GM18907 (cell line): ENCODE results near the gene CDH23.

Experiments
- ATAC-seq: cut with Tn5 transposase; IDR thresholded peaks from one replicate; pipeline ENCODE4 v1.9.1; 2021; ENCODE audit warnings: mild to moderate bottlenecking, moderate library complexity; ENCODE audit not compliant: unreplicated experiment

CDH23 gene

DNA sequence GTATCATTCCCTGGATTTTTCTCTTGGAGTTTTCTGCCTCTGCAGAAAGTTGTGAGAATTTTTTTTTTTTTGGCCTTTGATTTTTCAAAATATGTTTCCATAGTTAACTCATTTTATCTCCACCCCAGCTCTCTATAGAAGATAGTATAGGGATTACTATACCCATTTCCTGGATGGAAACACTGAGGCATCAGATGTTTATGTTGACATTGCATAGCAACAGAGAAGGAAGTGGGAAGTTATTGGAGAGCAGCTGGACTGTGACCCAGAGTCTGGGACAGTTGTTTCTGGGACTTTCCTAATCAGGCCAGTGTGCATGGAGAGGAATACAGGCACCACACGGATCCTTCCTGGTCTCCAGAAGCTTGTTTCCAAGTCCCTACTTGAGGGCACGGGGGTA, 158.0 kb downstream of the CDH23 start:
- ATAC-seq, result no peak

- ATAC-seq, result no peak
Observed at GRCh38 chr10:71555087-71555723, 158.5 kb downstream of the CDH23 start.

GRCh38 chr10:71555724-71556119, 159.0 kb downstream of the CDH23 start:
- no peak for ATAC-seq

- no peak for ATAC-seq
Observed at GRCh38 chr10:71558991-71559390, 162.3 kb downstream of the CDH23 start.

DNA sequence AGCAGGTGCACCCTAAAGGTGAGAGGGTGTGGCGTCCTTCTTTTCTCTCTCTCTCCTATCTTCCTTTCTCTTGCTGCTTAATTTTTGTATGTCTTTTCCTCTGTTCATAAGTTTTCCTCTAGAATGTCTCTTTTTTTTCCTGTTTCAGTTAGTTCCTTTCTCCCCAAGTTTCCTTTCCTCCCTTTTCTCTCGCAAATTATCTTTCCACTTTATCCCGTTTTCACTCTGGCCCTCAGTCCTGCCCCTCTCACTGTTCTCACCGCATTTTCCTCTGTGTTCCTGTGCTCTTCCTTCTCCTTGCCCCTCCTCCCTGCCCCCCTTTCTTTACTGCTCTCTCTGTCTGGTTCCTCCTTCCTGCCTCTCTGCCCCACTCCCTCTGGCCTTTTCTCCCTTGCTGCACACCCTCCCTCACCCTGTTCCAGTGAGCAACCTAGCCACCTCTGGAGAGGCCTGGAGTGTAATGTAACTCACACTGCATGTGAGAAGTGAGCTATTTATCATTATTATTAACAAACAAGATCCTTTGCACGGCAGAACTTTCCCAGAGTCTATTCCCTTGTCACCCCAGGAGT, 164.4 kb downstream of the CDH23 start:
- no peak for ATAC-seq

GRCh38 chr10:71562181-71562580, 165.5 kb downstream of the CDH23 start:
- ATAC-seq, result no peak

DNA sequence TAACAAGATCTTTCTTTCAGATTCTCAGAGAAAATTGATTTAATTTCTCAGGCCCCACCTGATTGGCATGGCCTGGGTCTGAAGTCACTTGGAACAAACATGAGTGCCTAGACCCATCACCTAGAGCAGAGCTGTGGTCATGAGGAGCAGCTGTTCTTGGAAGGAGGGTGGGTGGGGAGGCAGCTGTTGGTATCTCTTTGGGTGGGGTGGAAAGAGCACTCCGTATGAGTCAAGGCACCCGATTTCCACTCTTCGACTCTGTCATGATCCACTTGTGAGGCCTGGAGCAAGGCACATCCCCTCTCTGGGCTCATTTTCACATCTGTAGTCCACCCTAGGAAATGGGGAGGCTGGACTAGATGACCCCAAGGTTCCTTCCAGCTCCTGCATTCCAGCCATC, 166.2 kb downstream of the CDH23 start:
- ATAC-seq, result no peak

DNA sequence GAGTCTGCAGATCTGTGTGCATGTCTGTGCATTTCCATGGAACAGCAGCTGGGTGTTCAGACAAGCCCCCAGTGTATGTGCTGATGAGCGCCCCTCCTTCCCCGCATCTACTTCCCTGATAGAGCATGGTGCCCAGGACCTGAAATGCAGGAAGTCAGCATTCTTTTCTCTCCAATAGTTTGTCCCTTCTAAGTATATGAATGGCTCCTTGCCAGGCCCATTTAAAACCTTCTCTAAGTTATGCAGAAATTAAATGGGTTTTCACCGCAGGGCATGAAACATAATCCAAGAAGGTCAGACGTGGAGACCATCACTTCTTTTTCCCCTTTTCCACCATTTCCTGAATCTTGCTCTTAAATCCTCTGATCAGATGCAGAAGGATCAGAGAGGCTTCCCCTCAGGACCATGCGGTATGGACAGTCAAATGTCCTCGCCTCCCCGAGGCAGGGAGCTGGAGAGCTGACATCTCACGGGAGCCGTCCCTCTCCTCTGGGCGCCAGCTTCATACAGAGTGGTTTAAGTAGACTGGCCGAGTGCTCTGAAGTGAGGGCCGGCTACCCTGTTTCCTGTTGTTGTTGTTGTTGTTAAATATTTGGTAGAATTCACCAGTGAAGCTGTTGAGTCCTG, 167.6 kb downstream of the CDH23 start:
- ATAC-seq, result no peak

DNA sequence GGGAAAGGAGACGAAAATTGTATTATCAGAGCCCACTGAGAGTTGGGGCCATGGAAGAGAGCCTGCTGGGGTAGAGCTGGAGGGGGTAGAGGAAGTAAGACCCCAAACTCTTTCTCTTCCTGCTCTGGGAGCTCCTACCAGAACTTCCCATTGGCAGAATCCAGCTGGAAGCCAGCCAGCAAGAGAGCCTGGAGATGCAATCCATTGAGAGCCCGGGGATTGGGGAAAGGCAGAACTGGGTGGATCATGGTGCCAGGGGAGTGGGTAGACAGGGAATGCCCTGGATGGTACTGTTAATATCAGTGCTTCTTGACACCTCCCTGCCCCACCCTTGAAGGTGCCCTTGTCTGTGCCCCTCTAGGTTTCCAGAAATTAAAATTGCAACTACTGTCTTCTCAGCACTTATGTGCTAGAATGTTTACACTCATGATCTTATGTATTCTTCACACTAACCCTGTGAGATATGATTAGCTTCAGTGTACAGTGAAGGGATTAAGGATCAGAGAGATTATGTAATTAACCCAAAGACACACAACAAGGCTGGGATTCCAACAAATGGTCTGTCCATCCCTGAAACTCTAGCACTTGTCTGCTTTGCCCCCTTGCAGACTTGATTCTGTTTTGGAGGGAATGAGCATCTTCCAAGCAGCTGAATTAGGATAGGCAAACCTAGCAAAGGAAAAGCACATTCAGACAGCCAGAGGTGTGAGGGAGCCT, 168.7 kb downstream of the CDH23 start:
- ATAC-seq, result no peak

GRCh38 chr10:71567006-71567405, 170.3 kb downstream of the CDH23 start:
- ATAC-seq, result no peak

DNA sequence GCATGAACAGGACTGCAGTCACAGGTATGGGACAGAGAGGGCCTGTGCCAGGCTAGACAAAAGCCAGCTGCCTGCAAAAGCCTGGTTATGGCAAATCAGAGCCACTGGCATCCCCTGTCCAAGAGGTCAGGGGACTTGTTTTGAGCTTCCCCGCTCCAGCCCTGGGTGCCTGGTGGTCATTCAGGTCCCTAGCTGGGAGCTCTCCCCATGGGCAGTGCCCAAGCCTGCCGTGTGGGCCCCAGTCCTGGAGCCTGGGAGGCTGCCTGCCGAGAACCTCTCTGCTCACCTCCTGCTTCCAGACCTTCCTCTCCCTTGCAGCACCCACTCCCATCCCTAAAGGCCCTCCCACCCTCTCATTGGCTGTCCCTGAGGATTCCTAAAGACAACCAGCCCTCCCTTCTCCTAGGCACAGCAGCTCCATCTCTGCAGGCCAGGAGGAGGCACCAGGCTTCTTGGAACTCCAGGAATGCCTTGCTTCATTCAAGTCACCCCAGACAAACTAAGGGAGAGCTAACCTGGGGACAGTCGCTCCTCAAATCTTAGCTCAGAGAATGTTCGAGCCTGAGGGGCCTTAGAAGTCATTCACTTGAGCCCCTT, 172.3 kb downstream of the CDH23 start:
- ATAC-seq, result no peak

- ATAC-seq, result no peak
Observed at GRCh38 chr10:71569775-71570588, 173.3 kb downstream of the CDH23 start.

DNA sequence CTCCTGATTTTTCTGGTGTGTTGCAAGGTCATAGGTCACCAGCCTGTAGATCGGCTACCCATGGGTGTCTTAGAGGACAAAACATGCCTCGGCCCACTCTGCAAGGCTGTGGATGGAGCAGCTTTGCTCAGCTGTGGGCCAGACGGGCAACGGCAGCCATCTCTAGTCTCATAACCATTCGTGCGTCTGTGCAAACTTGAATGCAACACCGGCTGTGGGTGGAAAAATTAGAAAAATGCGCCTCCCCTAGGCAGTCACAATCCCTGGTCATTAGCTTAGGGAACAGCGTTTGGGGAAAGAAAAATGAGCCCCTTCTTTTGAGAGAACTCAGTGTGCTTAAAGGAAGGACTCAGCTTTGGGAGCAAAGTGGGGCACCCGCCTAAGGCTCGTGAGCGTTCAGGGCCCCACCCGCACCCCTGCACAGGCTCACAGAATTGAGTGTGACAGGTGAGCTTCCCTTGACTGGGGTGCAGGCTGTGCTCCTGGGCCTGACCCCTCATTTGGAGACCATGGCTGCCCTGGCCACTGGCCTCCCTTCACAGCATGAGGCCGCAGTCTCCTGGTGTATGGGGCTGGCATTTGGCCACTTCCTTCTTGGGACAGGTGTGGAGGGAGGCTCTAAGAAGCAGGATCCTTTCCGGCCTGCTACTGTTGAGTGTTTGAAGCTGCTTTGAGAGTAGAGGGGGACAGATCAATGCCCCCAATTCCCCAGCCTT, 174.9 kb downstream of the CDH23 start:
- ATAC-seq, result no peak

- no peak for ATAC-seq
Observed at GRCh38 chr10:71572962-71573361, 176.2 kb downstream of the CDH23 start.

- no peak for ATAC-seq
Observed at GRCh38 chr10:71573562-71574518, 177.1 kb downstream of the CDH23 start.

GRCh38 chr10:71575451-71575850, 178.7 kb downstream of the CDH23 start:
- ATAC-seq, result no peak

GRCh38 chr10:71575934-71576801, 179.4 kb downstream of the CDH23 start:
- no peak for ATAC-seq

DNA sequence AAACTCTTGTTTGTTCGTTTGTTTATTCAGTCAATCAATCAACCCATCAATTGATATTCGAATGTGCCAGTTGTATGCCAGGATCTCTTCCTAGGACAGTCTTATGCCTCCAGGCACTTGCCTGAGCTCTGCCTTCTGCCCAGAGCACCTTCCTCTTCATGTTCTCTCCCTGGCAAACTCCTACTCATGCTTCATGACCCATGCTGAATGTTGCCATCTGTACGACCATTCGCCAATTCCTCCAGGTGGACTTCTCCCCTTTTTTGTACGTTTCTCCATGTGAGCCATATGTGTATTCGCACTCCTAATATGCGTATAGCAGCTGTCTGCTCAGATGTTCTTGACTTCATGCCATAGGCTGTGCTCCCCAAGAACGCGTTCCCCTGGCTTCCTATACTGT, 180.1 kb downstream of the CDH23 start:
- no peak for ATAC-seq
